Upper lobe of left lung (tissue), 6 donors: ENCODE results near the gene CRYBG1. TPM values are rescaled to one million over a fixed set of nuclear protein-coding genes. Genes with fewer than 3 reads are reported as not detected.

ENCODE experiments used
- ATAC-seq, 2 donors: fragments of 200-7000 bp; cut with Tn5 transposase; one replicate each; pipeline ENCODE4 v1.9.1; 2022; ENCODE audit warnings: mild to moderate bottlenecking in 2 of 2, moderate library complexity in 2 of 2; ENCODE audit not compliant: low FRiP score in 2 of 2
- DNase-seq, 2 donors: peaks; one replicate each; pipeline ENCODE4 v3.0.0-alpha.2; 2019 to 2020
- H3K27ac ChIP-seq, 4 donors: fragments of 200-600 bp; sonication (generic); one replicate each; pipeline ENCODE4 v1.5.1; 2016 to 2019
- H3K27me3 ChIP-seq, 4 donors: fragments of 200-600 bp; sonication (generic); one replicate each; pipeline ENCODE4 v1.5.1; 2017 to 2019
- H3K36me3 ChIP-seq, 4 donors: fragments of 200-600 bp; sonication (generic); one replicate each; pipeline ENCODE4 v1.5.1; 2016 to 2019
- H3K4me1 ChIP-seq, 4 donors: fragments of 200-600 bp; sonication (generic); one replicate each; pipeline ENCODE4 v1.5.1; 2018 to 2019
- H3K4me3 ChIP-seq, 4 donors: fragments of 200-600 bp; sonication (generic); one replicate each; pipeline ENCODE4 v1.5.1; 2017 to 2019; ENCODE audit warnings: mild to moderate bottlenecking in 2 of 4, moderate library complexity in 1 of 4
- H3K9me3 ChIP-seq, 4 donors: fragments of 200-600 bp; sonication (generic); one replicate each; pipeline ENCODE4 v1.5.1; 2018 to 2019
- CTCF ChIP-seq, 6 experiments: fragments of 450-650 bp in 4 of 6; fragments of 200-600 bp in 2 of 6; sonication (generic) in 2 of 6; IDR thresholded peaks; one replicate each; pipeline ENCODE4 v1.5.1; 2016 to 2019; ENCODE audit warnings: antibody characterized with exemption in 6 of 6
- EP300 ChIP-seq, 4 donors: sonication (generic); formaldehyde crosslinking; IDR thresholded peaks; one replicate each; pipeline ENCODE4 v1.5.1; 2017; ENCODE audit warnings: antibody characterized with exemption in 4 of 4, control low read depth in 2 of 4
- POLR2A ChIP-seq, 4 donors: fragments of 450-650 bp; IDR thresholded peaks; one replicate each; pipeline ENCODE4 v1.5.1; 2016 to 2017; ENCODE audit warnings: antibody characterized with exemption in 4 of 4, mild to moderate bottlenecking in 2 of 4
- POLR2AphosphoS5 ChIP-seq, 2 donors: sonication (generic); formaldehyde crosslinking; IDR thresholded peaks; one replicate each; pipeline ENCODE4 v1.5.1; 2017; ENCODE audit warnings: antibody characterized with exemption in 2 of 2
- whole genome bisulfite sequencing, 2 donors: methylation state at CpG; one replicate each; pipeline ENCODE4 v1.1.5; 2017 to 2018; 5-methylcytosine and 5-hydroxymethylcytosine counted together
- total RNA-seq, 6 donors: library from RNA; depleted of rRNA in 4 of 6; stranded (reverse); fragments of >200 nt in 4 of 6; gene quantifications; one replicate each; pipeline versions ENCODE4 v1.1.0 to v1.2.1, GENCODE V29; 2016 to 2021
- donor health status: DM: no; HTN: no; CAD: no; lungs with moderate emphysema.
- donor health status: DM: no; HTN: yes; CAD: no; lungs with severe emphysema.

Gene CRYBG1
- total RNA-seq, 6 donors from 2014 or later, result 17.8 to 35.1 (median 25.5) TPM

- H3K27me3 ChIP-seq, result peaks cover 0 to 14% (median 9%) of the 10 kb centered on the region in 4 donors
- H3K4me1 ChIP-seq, result peaks cover 8 to 16% (median 13%) of the 10 kb centered on the region in 4 donors
- no peaks in the 10 kb centered on the region for H3K36me3 ChIP-seq
- H3K27ac ChIP-seq, result no peak overlapping the region
- WGBS, 2 donors, result 28 to 36% methylated on average over 9 to 10 of the region's 12 CpGs
- no peaks in the 10 kb centered on the region for H3K9me3 ChIP-seq
- DNase-seq (no peak), ATAC-seq (no peak)
- no peak for TF ChIP-seq POLR2A (IDR thresholded peaks at IDR 0.05)
- no peak for TF ChIP-seq EP300 (IDR thresholded peaks at IDR 0.05)
- no peak for TF ChIP-seq POLR2AphosphoS5 (IDR thresholded peaks at IDR 0.05)
- no peak for TF ChIP-seq CTCF (IDR thresholded peaks at IDR 0.05)
- peak overlapping the region in 3 of 4 donors; percentile 44 to 56 (median 53) for H3K4me3 ChIP-seq
Observed at GRCh38 chr6:106359959-106360409, 533 bp upstream of the CRYBG1 start.

- peaks cover 0 to 14% (median 9%) of the 10 kb centered on the region in 4 donors for H3K27me3 ChIP-seq
- H3K9me3 ChIP-seq, result no peaks in the 10 kb centered on the region
- peaks cover 8 to 16% (median 13%) of the 10 kb centered on the region in 4 donors for H3K4me1 ChIP-seq
- H3K36me3 ChIP-seq, result no peaks in the 10 kb centered on the region
- peak overlapping the region in 3 of 4 donors; percentile 44 to 56 (median 53) for H3K4me3 ChIP-seq
- no peak for TF ChIP-seq EP300 (IDR thresholded peaks at IDR 0.05)
- no peak for TF ChIP-seq POLR2AphosphoS5 (IDR thresholded peaks at IDR 0.05)
- no peak for TF ChIP-seq CTCF (IDR thresholded peaks at IDR 0.05)
- no peak for TF ChIP-seq POLR2A (IDR thresholded peaks at IDR 0.05)
- H3K27ac ChIP-seq, result no peak overlapping the region
- 6 to 7% methylated on average over 16 to 30 of the region's 31 CpGs for WGBS, 2 donors
- ATAC-seq (peak in 1 of 2 donors; percentile 58), DNase-seq (peak in 1 of 2 donors; percentile 32)
Observed at GRCh38 chr6:106360989-106361430, 493 bp downstream of the CRYBG1 start.

- Histone ChIP-seq H3K27me3 (peaks cover 0 to 14% (median 9%) of the 10 kb centered on the region in 4 donors), H3K27ac (no peak overlapping the region), H3K9me3 (no peaks in the 10 kb centered on the region), H3K4me1 (peaks cover 8 to 16% (median 13%) of the 10 kb centered on the region in 4 donors), H3K4me3 (no peak overlapping the region), H3K36me3 (no peaks in the 10 kb centered on the region)
- no peak for DNase-seq
- TF ChIP-seq POLR2A (IDR thresholded peaks at IDR 0.05) (no peak), CTCF (IDR thresholded peaks at IDR 0.05) (no peak), POLR2AphosphoS5 (IDR thresholded peaks at IDR 0.05) (no peak), EP300 (IDR thresholded peaks at IDR 0.05) (no peak)
- WGBS, 2 donors, result 87 to 95% methylated on average over 3 of the region's 3 CpGs
- ATAC-seq, result no peak
Observed at GRCh38 chr6:106363401-106364138, 3.1 kb downstream of the CRYBG1 start.

- TF ChIP-seq POLR2A (IDR thresholded peaks at IDR 0.05) (no peak), EP300 (IDR thresholded peaks at IDR 0.05) (no peak), CTCF (IDR thresholded peaks at IDR 0.05) (no peak), POLR2AphosphoS5 (IDR thresholded peaks at IDR 0.05) (no peak)
- Histone ChIP-seq H3K4me1 (no peaks in the 10 kb centered on the region), H3K27ac (no peak overlapping the region), H3K9me3 (no peaks in the 10 kb centered on the region), H3K4me3 (no peak overlapping the region), H3K36me3 (no peaks in the 10 kb centered on the region), H3K27me3 (no peaks in the 10 kb centered on the region)
- no peak for ATAC-seq
- DNase-seq, result no peak
- 65 to 73% methylated on average over 2 of the region's 2 CpGs for WGBS, 2 donors
Observed at GRCh38 chr6:106369739-106370138, 9.2 kb downstream of the CRYBG1 start.
